GM21529 (cell line): ENCODE results near the gene PDE8A.

Experiments used
- ATAC-seq: cut with Tn5 transposase; IDR thresholded peaks from one replicate; pipeline ENCODE4 v1.9.1; 2021; ENCODE audit not compliant: unreplicated experiment

The PDE8A gene, protein sequence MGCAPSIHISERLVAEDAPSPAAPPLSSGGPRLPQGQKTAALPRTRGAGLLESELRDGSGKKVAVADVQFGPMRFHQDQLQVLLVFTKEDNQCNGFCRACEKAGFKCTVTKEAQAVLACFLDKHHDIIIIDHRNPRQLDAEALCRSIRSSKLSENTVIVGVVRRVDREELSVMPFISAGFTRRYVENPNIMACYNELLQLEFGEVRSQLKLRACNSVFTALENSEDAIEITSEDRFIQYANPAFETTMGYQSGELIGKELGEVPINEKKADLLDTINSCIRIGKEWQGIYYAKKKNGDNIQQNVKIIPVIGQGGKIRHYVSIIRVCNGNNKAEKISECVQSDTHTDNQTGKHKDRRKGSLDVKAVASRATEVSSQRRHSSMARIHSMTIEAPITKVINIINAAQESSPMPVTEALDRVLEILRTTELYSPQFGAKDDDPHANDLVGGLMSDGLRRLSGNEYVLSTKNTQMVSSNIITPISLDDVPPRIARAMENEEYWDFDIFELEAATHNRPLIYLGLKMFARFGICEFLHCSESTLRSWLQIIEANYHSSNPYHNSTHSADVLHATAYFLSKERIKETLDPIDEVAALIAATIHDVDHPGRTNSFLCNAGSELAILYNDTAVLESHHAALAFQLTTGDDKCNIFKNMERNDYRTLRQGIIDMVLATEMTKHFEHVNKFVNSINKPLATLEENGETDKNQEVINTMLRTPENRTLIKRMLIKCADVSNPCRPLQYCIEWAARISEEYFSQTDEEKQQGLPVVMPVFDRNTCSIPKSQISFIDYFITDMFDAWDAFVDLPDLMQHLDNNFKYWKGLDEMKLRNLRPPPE

DNA sequence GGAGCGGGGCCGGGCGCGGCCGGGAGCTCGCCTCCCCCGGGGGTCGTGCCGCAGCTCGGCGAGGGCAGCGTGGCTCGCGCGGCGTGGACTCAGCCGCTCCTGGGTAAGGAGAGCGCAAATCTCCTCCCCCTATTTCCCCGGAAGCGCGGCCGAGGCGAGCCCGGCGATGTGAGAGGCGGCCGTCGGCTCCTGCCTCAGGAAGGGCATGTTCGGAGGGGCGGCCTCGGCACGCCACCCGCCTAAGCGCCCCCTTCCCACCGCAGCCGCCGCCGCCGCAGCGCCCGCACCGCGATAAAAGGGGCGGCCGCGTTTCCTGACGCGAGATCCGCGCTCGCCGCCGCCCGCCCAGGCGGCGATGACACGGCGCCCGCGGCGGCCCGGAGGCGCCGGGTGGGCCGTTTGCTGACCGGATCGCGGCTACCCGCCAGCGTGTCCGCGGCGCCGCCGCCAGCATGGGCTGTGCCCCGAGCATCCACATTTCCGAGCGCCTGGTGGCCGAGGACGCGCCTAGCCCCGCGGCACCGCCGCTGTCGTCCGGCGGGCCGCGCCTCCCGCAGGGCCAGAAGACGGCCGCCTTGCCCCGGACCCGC lies at the start of gene PDE8A:
PDE8A (plus strand) TSS at position 146 of the 590 bp plus-strand sequence; CDS start at position 453, 307 bp downstream.
- ATAC-seq: peak; percentile 21

DNA sequence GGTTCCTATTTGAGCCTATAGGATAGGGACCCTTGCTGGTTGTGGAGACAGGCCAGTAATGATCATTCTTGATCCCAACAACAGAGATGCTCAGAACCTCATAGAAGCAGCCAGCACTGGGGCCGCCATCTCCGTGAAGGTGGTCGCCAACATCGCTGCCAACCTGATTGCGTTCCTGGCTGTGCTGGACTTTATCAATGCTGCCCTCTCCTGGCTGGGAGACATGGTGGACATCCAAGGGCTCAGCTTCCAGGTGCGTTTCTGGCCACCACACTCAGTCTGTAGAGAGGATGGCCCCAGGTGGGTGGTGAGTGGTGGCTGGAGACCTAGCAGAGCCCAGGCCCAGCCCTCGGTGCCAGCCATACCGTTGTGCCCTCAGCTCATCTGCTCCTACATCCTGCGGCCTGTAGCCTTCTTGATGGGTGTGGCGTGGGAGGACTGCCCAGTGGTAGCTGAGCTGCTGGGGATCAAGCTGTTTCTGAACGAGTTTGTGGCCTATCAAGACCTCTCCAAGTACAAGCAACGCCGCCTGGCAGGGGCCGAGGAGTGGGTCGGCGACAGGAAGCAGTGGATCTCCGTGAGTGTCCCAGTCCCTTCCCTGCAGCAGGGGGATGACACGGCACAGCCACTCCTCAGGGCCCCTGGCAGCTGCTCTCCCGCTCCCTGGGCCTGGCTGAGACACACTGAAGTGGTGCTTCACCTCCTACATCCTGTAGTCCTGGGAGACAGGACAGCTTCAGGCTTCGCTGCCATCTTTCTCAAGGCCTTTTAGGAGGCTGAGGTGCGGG lies 46.5 kb upstream of the PDE8A start:
- ATAC-seq: no peak

DNA sequence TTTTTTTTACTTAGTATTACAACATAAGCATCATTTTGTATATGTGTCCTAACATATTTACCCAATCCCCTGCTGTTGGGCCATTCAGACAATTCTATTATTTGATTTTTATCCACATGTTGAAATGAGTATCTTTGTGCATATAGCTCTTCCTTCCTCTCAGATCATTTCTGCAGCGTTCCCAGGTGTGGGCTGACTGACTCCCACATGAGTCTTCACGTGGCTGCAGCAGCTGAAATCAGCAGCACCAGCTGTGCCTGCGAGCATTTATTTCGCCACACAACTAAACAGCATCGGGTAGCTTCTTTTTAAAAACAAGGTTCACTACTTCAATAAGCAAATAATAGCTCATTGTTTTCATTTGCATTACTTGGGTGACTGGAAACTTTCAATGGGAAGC lies 44.5 kb upstream of the PDE8A start:
- ATAC-seq: no peak

DNA sequence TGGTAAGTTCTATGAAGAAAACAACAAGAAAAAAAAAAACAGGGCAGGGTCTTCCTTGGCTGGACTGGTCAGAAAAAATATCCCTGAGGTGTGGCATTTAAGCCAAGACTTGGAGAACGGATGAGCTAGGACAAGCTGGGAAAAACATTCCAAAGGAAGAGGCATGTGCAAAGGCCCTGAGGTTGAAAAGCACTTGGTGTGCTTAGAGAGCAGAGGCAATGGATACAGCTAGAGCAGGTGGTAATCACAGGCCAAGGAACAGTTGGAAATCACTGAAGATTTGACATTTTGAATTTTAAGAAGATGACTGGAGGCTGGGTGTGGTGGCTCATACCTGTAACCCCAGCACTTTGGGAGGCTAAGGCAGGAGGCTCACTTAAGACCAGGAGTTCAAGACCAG lies 42.9 kb upstream of the PDE8A start:
- no peak for ATAC-seq

DNA sequence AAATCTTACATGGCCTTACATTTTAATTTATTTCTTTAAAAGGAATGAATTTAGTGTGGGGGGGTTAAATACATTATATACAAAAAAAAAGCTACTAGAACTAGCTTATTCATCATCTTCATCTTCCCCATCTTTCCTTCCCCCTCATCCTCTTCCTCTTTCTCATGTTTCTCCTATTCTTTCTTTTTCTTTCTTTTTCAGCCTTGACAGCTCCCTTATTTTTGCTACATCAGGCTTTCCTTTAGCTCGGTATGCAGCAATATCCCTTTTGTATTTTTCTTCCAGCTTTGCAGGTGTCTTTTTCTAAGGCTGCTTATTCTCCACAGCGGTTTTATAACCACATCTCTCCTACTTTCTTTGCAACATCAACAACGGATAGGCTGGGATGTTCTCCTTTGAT lies 41.3 kb upstream of the PDE8A start:
- ATAC-seq: no peak

DNA sequence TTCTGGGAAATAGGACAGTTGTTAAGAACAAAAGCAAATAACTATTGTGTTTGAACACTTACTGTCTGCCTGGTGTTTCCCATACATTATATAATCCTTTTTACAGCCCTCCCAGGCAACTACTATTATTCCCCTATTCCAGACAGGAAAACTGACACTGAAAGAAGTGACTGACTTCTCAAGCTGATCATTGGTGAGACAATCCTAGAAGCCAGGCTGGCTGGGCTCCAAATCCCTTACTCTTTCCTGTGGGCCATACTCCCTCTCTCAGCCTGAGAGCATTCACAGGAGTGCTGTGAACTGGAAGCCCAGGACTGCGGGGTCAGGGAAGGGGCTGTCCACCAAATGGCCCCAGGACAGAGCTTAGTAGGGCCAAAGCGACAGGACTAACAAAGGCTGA lies 39.2 kb upstream of the PDE8A start:
- no peak for ATAC-seq

DNA sequence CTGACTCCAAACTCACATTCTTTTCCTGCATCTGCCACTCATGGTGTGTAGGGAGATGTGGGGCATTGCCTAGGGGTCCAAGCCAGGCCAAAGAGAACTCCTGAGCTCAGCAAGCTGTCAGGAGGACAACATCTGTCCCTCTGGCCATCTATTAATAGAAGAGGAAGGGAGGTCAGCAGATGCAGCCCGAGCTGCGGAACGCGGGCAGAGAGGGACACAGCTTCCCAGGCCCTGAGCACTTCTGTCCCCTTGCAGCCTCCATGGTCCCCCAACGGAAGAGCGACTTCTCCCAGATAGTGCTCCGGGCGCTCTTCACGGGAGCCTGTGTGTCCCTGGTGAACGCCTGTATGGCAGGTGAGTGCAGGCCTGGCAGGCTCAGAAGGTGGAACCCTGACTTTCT lies 37.3 kb upstream of the PDE8A start:
- ATAC-seq: no peak

DNA sequence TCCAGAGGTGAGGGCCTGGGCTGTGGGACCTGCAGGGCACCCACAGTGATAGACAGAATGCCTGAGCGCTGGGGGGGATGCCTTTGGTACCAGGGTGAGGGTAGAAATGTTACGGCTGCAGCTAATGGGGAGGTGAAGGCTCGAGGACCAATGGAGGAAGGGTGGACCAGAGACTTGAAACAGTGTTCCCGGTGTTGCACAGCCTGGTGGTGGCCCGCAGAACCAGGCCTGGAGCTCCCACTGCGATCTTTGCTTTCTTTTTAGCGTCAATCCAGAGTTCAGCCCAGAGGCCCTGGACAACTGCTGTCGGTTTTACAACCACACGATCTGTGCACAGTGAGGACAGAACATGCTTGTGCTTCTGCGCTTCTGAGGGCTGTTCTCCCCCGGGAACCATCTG lies 36.8 kb upstream of the PDE8A start:
- no peak for ATAC-seq

DNA sequence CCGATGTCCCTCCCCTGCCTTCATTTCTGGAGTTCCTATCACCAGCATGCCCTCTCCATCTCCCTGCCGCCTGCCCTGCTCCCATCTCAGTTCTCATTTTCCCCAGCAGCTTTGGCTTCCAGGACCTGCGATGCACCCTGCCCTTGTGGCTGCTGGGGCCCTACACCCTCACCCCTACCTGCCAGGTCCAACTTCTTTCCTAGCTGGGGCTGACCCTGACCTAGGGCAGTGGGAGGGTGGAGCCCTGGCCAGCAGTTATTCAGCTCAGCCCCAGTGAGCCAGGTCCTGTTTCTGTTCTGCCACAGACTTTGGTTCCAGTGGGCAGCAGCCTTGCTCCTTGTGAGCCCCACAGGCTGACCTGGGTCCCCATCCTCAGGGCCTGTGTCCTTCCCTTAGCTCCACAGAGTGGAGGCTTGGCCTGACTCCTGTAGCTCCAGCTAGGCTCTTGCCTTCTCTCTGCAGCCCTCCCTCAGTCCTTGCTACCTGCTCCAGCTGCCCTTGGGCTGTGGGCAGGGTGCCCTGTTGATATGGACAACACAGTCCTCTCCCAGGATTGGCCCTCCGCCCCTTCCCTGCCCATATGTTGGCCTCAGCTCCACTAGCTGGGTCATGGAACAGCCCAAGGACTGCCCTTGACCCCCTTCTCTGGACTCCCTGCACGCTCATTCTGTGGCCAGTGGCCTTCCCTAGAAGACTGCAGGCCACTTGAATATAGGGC lies 34.7 kb upstream of the PDE8A start:
- no peak for ATAC-seq

DNA sequence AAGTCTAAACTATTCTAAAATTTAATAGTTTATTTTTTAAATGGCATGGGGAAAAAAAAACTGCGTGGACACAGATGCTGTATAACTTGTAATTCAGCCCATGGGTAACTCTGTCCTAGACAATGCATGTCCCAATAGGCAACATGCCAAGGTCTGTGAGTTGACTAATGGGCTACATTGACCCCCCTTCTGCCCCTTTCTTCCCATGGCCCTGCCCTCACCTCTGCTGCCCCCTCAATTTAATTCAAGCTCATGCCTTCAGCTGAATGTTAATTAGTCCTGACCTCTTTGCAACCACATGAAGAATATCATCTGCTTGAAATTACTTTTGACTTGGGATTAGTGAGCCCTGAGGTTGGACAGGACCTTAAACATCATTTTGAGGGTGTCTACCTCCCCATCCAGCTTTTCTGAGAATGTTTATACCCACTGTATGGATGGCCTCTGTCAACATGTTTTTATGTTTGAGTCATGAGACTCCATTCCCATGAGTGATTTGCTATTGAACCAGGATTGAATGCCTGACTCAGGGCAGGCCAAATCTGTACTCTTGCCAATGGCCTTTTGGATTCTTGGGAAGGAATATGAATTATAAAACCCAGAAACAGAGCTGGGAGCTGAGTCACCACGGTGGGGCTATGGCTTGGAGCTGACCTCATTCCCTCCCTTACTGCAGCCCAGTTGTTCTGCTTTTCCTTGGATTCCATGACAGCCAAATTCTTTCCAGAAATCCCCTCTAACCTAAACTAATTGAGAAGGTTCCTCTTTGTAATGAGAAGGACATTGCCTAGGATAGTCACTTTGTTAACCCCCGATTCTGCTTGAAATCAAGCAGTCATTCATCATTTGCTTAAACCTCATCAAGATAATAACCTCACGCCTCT lies 33.5 kb upstream of the PDE8A start:
- ATAC-seq: no peak

DNA sequence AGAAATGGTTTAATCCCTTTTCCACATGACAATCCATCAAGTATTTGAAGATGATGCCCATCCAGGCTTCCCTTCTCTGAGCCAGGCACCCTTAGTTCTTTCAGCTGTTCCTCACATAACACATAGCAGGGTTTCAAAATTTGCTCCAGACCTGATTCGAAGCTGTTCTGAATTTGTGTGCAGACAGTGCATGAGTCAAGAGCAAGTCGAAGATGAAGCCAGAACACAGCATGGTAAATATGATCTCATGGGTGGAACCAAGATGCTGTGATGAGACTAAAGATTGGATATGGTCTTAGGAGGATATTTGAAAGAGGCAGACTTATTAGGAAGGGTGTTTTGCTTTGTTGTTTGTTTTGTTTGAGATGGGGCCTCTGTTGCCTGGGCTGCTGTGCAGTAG lies 32.6 kb upstream of the PDE8A start:
- ATAC-seq: no peak

DNA sequence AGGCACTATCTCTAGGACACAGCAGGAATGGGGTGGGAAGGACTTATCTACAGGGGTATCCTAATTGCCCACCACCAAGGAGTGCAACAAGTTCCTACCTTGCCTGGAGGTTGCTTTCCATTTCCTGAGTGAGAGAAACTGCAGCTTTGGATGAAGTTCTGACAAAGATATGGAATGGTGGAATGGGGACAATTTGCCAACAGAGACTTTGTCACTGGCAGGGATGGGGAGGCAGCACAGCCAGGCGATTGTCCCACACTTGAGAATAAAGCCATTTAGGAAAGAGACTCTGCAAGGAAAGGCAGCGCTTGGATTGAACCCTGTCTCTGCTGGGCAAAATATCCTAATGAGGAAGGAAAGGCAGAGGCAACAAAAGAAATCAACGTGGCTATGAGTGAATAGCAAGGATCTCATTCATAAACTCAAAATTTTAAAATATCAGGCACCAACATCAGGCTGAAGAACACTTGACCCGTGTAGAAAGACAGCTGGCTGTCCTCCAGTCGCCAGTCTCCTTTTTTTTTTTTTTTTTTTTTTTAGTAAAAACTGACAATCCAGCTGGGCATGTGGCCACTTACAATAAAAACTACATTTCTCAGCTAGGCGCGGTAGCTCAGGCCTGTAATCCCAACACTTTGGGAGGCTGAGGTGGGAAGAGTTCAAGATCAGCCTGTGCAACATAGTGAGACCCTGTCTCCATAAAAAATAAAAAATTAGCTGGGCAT lies 31.6 kb upstream of the PDE8A start:
- ATAC-seq: no peak

DNA sequence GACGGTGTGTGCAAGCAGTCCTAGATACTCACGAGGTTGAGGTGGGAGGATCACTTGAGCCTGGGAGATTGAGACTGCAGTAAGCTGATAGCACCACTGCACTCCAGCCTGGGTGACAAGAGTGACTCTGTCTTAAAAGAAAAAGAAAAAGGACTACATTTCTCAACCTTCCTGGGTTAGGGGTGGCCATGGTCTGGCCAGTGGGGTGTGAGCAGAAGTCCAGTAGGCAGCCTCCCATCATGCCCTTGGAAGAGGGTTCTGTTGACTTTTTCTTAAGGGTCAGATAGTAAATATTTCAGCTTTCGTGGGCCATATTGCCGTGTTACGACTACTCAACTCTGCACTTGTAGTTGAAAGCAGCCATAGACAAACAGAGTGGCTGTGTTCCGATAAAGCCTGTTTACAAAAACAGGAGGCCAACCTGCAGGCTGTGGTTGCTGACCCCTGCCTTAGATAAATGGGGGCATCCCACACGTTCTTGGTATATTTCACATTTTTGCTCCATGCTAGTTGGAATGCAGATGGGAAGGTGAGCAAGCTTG lies 31.0 kb upstream of the PDE8A start:
- no peak for ATAC-seq

DNA sequence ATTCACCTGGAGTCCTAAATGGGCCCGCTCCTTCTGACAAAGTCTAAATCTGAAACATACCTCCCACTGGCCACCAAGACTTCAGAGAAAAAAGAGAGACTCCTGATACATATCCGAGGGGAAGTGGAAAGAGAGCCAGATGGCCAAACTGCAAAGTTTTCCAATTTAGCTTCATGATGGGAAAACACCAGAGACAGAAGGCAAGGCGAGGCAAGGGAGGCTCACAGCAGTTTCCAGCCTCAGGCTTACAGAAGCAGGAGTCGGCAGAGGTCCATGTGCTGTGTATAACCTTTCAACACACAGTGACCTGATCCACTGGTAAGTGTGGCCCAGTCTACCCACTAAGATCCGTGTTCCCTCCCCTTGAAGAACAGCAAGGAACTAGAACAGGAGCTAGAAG lies 29.9 kb upstream of the PDE8A start:
- no peak for ATAC-seq

DNA sequence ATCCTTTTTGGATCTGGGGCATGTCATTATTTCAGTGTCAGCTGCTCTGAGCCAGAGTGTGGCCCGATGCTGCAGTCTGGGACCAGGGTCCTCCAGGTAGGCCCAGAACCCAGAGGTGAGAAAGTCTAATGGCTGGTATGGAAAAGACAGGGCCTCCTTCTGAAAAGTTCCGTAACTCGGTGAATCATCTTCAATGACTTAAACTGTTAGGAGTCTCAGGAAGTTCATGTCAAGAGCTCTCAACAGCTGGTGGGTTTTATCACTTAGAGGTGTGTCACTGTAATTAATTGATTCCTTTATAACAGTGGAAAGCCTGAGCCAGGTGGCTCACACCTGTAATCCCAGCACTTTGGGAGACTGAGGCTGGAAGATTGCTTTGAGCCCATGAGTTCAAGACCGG lies 28.5 kb upstream of the PDE8A start:
- ATAC-seq: no peak

DNA sequence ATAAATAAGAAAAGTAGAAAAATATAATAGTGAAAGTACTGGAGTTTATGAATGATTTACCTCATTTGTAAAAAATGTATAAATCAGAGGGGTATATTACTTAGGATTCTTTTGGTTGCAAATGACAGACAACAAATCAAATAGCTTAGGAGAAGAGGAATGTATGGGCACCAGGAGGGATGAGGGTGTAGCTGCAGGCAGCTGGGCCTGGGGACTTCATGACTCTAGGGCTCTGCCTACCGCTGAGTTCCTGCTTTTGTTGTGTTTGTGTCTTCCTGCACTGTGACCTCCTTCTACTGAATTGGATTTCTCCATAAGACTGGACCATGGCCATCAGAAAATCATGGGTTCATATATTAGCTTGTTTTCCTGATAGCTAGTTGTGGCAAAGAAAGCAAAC lies 27.9 kb upstream of the PDE8A start:
- no peak for ATAC-seq

DNA sequence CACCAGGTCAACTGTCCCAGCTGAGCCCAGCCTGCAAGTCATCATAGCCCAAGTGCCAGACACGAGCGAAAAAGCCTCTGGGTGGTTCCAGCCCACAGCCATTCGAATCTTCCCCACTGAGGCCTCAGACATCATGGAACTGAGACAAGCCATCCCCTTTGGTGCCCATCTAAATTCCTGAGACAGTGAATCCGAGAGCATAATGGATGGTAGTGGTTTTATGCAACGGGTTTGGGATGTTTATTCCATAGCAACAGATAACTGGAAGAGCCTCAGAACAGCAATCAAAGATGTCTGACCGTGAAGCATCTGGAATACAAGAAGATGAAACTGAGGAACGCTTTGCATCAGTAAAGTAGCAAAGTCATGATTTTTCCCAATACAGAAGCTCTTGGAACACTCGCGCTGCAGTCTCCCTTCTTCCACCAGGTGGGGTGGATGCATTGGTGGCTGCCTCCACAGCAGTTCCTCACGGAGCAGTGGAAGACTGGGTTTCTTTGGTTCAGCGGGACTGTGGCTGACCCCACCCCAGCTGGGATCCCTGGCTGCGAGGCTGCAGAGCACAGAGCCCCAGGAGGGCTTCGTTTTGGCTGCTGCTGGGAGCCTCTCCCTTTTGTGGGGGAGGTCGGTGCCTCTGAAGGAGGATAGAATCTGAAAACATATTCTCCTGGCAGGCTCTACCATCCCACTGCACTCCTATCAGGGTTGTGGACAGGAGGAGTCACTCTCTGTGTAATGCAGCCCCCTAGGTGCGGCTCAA lies 26.4 kb upstream of the PDE8A start:
- no peak for ATAC-seq

DNA sequence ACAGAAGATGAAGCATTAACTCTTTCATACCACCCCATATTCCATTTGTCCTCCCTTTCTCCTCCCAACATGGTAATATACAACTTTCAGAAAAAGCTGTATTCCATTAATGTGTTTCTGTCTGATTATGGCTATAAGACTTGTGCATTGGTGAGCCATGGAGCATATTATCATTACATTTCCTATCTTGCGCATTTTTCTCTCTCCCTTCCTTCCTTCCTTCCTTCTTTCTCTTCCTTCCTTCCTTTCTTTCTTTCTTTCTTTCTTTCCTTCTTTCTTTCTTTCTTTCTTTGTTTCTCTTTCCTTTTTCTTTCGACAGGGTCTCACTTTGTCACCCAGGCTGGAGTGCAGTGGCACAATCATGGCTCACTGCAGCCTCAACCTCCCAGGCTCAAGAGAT lies 25.5 kb upstream of the PDE8A start:
- no peak for ATAC-seq
